Measurements from ENCODE around the gene TMEM229B. TPM values are rescaled to one million over a fixed set of nuclear protein-coding genes. Genes with fewer than 3 reads are reported as not detected.
A peak's percentile ranks its signal among the peaks of the same experiment; 100 is the strongest.

TMEM229B gene
- 10 to 100 TPM in 1 of 2 donors, 1 to 10 TPM in 1; 7.1 to 14.7 TPM for total RNA-seq

- peaks cover 42 to 55% of the 10 kb centered on the region in 2 donors for H3K4me1 Mint-ChIP-seq (ENCODE audit: low read depth in 2 of 2)
- no peaks in the 10 kb centered on the region for H3K27me3 Mint-ChIP-seq
- peaks cover 8% of the 10 kb centered on the region for H3K36me3 Mint-ChIP-seq
- no peaks in the 10 kb centered on the region for H3K9me3 Mint-ChIP-seq
- H3K4me3 Mint-ChIP-seq: peak within 1 kb of the TSS; percentile 89
- H3K27ac Mint-ChIP-seq: peak within 1 kb of the TSS; percentile 93 to 100
- ATAC-seq (peak; percentile 97 to 99), DNase-seq (ENCODE audit: low spot score) (peak; percentile 90)
These were observed at the start of gene TMEM229B for GRCh38 chr14:67487937-67488893. Gene TMEM229B, minus strand, starts transcription at chr14:67488721. Its CDS starts 14,798 bp downstream, at chr14:67473923.

GRCh38 chr14:67537736-67538135 is 49.2 kb upstream of the TMEM229B start:
- no peak for ATAC-seq
- no peak for DNase-seq (ENCODE audit: low spot score)
- H3K27ac Mint-ChIP-seq: no peak overlapping the region
- peaks cover 32 to 36% of the 10 kb centered on the region in 2 donors for H3K27me3 Mint-ChIP-seq
- H3K4me3 Mint-ChIP-seq: no peak overlapping the region
- H3K9me3 Mint-ChIP-seq: no peaks in the 10 kb centered on the region
- H3K4me1 Mint-ChIP-seq (ENCODE audit: low read depth in 2 of 2): peaks cover 7 to 10% of the 10 kb centered on the region in 2 donors
- H3K36me3 Mint-ChIP-seq: no peaks in the 10 kb centered on the region

- Mint-ChIP-seq H3K36me3 (no peaks in the 10 kb centered on the region), H3K4me3 (no peak overlapping the region), H3K4me1 (ENCODE audit: low read depth in 2 of 2) (peaks cover 0 to 3% of the 10 kb centered on the region in 2 donors), H3K27me3 (peaks cover 23 to 29% of the 10 kb centered on the region in 2 donors), H3K9me3 (no peaks in the 10 kb centered on the region), H3K27ac (no peak overlapping the region)
- ATAC-seq (no peak), DNase-seq (ENCODE audit: low spot score) (no peak)
These were observed 47.6 kb upstream of the TMEM229B start for GRCh38 chr14:67536087-67536486.

- no peaks in the 10 kb centered on the region for H3K9me3 Mint-ChIP-seq
- ATAC-seq (no peak), DNase-seq (ENCODE audit: low spot score) (no peak)
- H3K36me3 Mint-ChIP-seq: no peaks in the 10 kb centered on the region
- peaks cover 0 to 3% of the 10 kb centered on the region in 2 donors for H3K4me1 Mint-ChIP-seq (ENCODE audit: low read depth in 2 of 2)
- no peak overlapping the region for H3K27ac Mint-ChIP-seq
- H3K4me3 Mint-ChIP-seq: peak overlapping the region; percentile 56
- H3K27me3 Mint-ChIP-seq: peaks cover 27 to 28% of the 10 kb centered on the region in 2 donors
These were observed 45.2 kb upstream of the TMEM229B start for GRCh38 chr14:67533754-67534085.

GRCh38 chr14:67532998-67533753 is 44.7 kb upstream of the TMEM229B start, which contains the start of gene PLEKHH1:
Gene PLEKHH1, plus strand, starts transcription at chr14:67533290. Its CDS starts 8,578 bp downstream, at chr14:67541868.
- ATAC-seq (peak; percentile 92 to 94), DNase-seq (ENCODE audit: low spot score) (peak; percentile 78)
- Mint-ChIP-seq H3K27me3 (peaks cover 27 to 28% of the 10 kb centered on the region in 2 donors), H3K36me3 (no peaks in the 10 kb centered on the region), H3K4me3 (peak within 1 kb of the TSS; percentile 56), H3K9me3 (no peaks in the 10 kb centered on the region), H3K27ac (no peak within 1 kb of the TSS), H3K4me1 (ENCODE audit: low read depth in 2 of 2) (peaks cover 0 to 3% of the 10 kb centered on the region in 2 donors)

- no peak for DNase-seq (ENCODE audit: low spot score)
- no peak overlapping the region for H3K27ac Mint-ChIP-seq
These were observed 44.1 kb upstream of the TMEM229B start for GRCh38 chr14:67532606-67532997.

GRCh38 chr14:67529947-67530935 is 41.7 kb upstream of the TMEM229B start:
- no peaks in the 10 kb centered on the region for H3K36me3 Mint-ChIP-seq
- no peak for ATAC-seq
- H3K4me1 Mint-ChIP-seq (ENCODE audit: low read depth in 2 of 2): peaks cover 5 to 6% of the 10 kb centered on the region in 2 donors
- no peaks in the 10 kb centered on the region for H3K9me3 Mint-ChIP-seq
- no peak overlapping the region for H3K27ac Mint-ChIP-seq
- peaks cover 28 to 34% of the 10 kb centered on the region in 2 donors for H3K27me3 Mint-ChIP-seq
- H3K4me3 Mint-ChIP-seq: no peak overlapping the region
- DNase-seq (ENCODE audit: low spot score): no peak

More at GRCh38 chr14:67532606-67532997, 44.1 kb upstream of the TMEM229B start:
- peaks cover 25 to 27% of the 10 kb centered on the region in 2 donors for H3K27me3 Mint-ChIP-seq
- H3K9me3 Mint-ChIP-seq: no peaks in the 10 kb centered on the region
- peak overlapping the region; percentile 54 for H3K4me3 Mint-ChIP-seq
- peaks cover 0 to 3% of the 10 kb centered on the region in 2 donors for H3K4me1 Mint-ChIP-seq (ENCODE audit: low read depth in 2 of 2)
- ATAC-seq: no peak
- no peaks in the 10 kb centered on the region for H3K36me3 Mint-ChIP-seq

- peaks cover 3 to 5% of the 10 kb centered on the region in 2 donors for H3K4me1 Mint-ChIP-seq (ENCODE audit: low read depth in 2 of 2)
- ATAC-seq (no peak), DNase-seq (ENCODE audit: low spot score) (no peak)
- H3K27me3 Mint-ChIP-seq: peaks cover 29 to 46% of the 10 kb centered on the region in 2 donors
- no peaks in the 10 kb centered on the region for H3K9me3 Mint-ChIP-seq
- H3K4me3 Mint-ChIP-seq: no peak overlapping the region
- H3K27ac Mint-ChIP-seq: no peak overlapping the region
- H3K36me3 Mint-ChIP-seq: no peaks in the 10 kb centered on the region
These were observed 39.8 kb upstream of the TMEM229B start for GRCh38 chr14:67528276-67528675.

GRCh38 chr14:67527756-67528155 is 39.2 kb upstream of the TMEM229B start:
- no peaks in the 10 kb centered on the region for H3K36me3 Mint-ChIP-seq
- peaks cover 3 to 5% of the 10 kb centered on the region in 2 donors for H3K4me1 Mint-ChIP-seq (ENCODE audit: low read depth in 2 of 2)
- peaks cover 29 to 46% of the 10 kb centered on the region in 2 donors for H3K27me3 Mint-ChIP-seq
- no peak overlapping the region for H3K27ac Mint-ChIP-seq
- H3K9me3 Mint-ChIP-seq: no peaks in the 10 kb centered on the region
- ATAC-seq: no peak
- DNase-seq (ENCODE audit: low spot score): no peak
- no peak overlapping the region for H3K4me3 Mint-ChIP-seq

GRCh38 chr14:67526676-67527459 is 38.3 kb upstream of the TMEM229B start:
- Mint-ChIP-seq H3K4me1 (ENCODE audit: low read depth in 2 of 2) (peaks cover 3 to 5% of the 10 kb centered on the region in 2 donors), H3K27me3 (peaks cover 29 to 46% of the 10 kb centered on the region in 2 donors), H3K4me3 (no peak overlapping the region), H3K36me3 (no peaks in the 10 kb centered on the region), H3K9me3 (no peaks in the 10 kb centered on the region), H3K27ac (no peak overlapping the region)
- ATAC-seq (peak; percentile 70 to 72), DNase-seq (ENCODE audit: low spot score) (no peak)

GRCh38 chr14:67526181-67526580 is 37.7 kb upstream of the TMEM229B start:
- Mint-ChIP-seq H3K4me1 (ENCODE audit: low read depth in 2 of 2) (peaks cover 3 to 5% of the 10 kb centered on the region in 2 donors), H3K27ac (no peak overlapping the region), H3K27me3 (peaks cover 34 to 52% of the 10 kb centered on the region in 2 donors), H3K36me3 (no peaks in the 10 kb centered on the region), H3K9me3 (no peaks in the 10 kb centered on the region), H3K4me3 (no peak overlapping the region)
- DNase-seq (ENCODE audit: low spot score) (no peak), ATAC-seq (no peak)

- Mint-ChIP-seq H3K27ac (no peak overlapping the region), H3K4me1 (ENCODE audit: low read depth in 2 of 2) (peaks cover 3 to 5% of the 10 kb centered on the region in 2 donors), H3K36me3 (no peaks in the 10 kb centered on the region), H3K4me3 (no peak overlapping the region), H3K27me3 (peaks cover 38 to 50% of the 10 kb centered on the region in 2 donors), H3K9me3 (no peaks in the 10 kb centered on the region)
- ATAC-seq (no peak), DNase-seq (ENCODE audit: low spot score) (no peak)
These were observed 36.9 kb upstream of the TMEM229B start for GRCh38 chr14:67525389-67525788.

Data from natural killer cell treated with Interleukin-12 subunit alpha and Interleukin-12 subunit beta and Interleukin-15 and Interleukin-18, amount 100 ng/mL, for 72 hours (primary cell).